GM18508 (cell line): Measurements from ENCODE around the gene SLC25A17.
"Not testable (repeated sequence)": the region's sequence is repeated elsewhere in the genome, so short reads cannot be mapped to it uniquely, and the experiment has no call there.

Source experiments
- ATAC-seq: cut with Tn5 transposase; IDR thresholded peaks from one replicate; pipeline ENCODE4 v1.9.1; 2021; ENCODE audit warnings: moderate number of reproducible peaks; ENCODE audit not compliant: insufficient read depth, unreplicated experiment

Gene SLC25A17

GRCh38 chr22:40759294-40759840 lies 59.8 kb downstream of the SLC25A17 start:
- ATAC-seq, result no peak

DNA sequence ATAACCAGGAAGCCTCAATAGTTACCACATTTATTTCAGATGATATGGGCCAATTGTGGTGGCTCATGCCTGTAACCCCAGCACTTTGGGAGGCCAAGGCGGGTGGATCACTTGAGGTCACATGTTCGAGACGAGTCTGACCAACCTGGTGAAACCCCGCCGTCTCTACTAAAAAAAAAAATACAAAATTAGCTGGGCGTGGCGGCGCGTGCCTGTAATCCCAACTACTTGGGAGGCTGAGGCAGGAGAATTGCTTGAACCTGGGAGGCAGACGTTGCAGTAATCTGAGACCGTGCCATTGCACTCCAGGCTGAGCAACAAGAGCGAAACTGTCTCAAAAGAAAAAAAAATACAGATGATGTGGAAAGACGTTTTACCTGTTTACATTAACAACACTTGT lies 60.3 kb downstream of the SLC25A17 start:
- ATAC-seq, result not testable (repeated sequence)

- ATAC-seq, result no peak
These were observed 60.8 kb downstream of the SLC25A17 start for GRCh38 chr22:40758390-40758789.

DNA sequence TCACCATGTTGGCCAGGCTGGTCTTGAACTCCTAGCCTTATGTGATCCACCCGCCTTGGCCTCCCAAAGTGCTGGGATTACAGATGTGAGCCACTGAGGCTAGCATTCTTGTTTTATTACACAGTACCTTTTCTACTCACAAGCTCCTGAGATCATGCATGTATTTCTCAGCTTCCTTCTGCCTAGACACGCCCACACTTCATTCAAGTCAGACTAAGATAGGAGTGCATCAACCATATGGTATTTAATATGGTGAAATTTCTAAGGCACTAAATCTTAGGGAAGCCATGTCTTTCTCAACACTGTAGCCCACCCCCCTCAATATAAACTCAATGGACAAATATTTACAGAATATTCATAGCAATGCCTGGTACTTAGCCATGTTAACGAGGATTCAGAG lies 62.1 kb downstream of the SLC25A17 start:
- no peak for ATAC-seq

- no peak for ATAC-seq
These were observed 66.0 kb downstream of the SLC25A17 start for GRCh38 chr22:40753114-40753513.

GRCh38 chr22:40751250-40751649 lies 67.9 kb downstream of the SLC25A17 start:
- ATAC-seq, result no peak

- ATAC-seq, result no peak
These were observed 69.3 kb downstream of the SLC25A17 start for GRCh38 chr22:40749829-40750228.

DNA sequence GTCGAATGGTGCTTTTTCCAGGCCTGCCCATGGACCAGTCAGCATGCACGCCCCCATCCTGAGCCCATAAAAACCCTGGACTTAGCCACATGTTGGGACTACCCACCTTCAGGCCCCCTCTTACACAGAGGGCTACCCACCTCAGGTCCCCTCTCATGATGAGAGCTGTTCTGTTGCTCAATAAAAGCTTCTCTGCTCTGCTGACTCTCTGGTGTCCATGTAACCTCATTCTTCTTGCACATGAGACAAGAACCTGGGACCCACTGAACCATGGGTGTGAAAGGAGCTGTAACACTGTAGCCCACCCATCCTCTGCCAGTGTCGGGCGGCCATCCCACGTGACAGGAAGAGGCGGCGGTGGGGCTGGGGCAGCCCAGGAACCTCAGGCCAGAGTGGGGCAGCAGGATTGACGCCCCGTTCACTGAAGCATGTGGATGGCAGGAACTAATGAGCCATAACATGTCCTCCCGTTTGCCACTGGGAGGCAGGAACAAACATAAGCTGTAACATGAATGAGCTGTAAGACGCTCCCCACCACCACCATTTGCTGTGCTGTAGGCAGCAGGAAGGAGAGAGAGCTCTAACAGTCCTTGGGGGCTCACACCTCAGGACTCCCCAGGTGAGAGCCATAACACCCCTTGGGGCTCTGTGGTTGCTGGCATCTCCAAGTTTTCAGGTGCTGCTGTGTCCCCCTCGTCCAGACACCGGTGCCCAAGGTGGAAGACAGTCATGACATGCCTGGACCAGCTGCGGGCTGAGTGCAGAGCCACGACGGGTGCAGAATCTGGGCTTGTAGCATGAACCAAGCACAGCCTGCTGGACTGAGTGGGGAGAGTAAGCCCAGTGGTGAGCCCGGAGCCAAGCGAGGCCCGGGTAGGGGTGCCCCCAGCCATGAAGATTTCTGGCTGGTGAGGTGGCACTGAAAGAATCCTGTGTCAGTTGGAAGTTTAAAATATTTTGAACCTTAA lies 70.5 kb downstream of the SLC25A17 start:
- no peak for ATAC-seq

GRCh38 chr22:40747361-40747760 lies 71.8 kb downstream of the SLC25A17 start:
- ATAC-seq, result no peak

- no peak for ATAC-seq
These were observed 72.5 kb downstream of the SLC25A17 start for GRCh38 chr22:40746428-40747220.

DNA sequence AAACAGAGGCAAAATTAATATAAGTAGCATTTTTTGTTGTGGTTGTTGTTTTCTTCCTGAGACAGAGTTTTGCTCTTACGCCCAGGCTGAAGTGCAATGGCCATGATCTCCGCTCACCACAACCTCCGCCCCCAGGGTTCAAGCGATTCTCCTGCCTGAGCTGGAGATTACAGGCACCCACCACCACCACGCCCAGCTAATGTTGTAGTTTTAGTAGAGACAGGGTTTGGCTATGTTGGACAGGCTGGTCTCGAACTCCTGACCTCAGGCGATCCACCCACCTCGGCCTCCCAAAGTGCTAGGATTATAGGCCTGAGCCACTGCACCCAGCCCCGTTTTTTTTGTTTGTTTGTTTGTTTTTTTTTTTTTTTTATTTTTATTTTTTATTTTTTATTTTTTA lies 75.4 kb downstream of the SLC25A17 start:
- ATAC-seq, result no peak

GRCh38 chr22:40741116-40741515 lies 78.0 kb downstream of the SLC25A17 start:
- ATAC-seq, result no peak

DNA sequence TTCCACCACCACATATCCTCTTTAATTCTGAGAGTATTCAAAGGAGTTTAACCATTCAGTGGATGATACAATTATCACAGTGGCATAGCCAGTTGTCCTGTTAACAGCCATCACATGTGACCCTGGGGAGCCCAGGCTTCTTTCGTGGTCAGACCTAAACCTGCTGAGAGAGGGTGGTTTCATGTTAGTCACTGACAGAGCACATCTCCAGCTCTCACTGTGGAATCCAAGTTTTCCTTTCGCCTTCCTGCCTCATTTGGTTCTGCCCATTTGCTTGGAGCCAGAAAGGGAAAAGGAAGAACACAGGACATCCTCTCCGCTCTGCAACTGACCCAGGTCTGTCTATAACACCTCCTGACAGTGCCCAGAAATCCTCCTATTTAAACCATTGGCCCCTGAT lies 79.4 kb downstream of the SLC25A17 start:
- ATAC-seq, result no peak

DNA sequence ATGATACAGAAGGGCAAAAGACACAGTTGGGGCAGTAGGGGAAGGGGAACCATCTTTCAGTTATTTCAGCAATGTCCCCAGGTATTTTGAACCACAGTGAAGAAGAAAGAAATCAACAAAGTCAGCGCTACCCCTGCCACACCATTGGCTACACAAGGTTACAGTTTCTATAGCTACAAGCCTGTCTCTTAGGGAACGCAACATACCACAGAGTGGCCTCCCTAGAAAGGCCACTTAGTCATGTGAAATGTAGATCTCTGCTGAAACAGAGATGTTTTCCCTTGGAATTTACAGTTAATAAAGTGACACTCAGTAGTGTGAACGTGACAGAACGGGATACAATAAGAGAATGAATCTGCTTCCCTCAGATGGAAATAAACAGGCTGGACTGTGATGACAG lies 85.2 kb downstream of the SLC25A17 start:
- no peak for ATAC-seq

DNA sequence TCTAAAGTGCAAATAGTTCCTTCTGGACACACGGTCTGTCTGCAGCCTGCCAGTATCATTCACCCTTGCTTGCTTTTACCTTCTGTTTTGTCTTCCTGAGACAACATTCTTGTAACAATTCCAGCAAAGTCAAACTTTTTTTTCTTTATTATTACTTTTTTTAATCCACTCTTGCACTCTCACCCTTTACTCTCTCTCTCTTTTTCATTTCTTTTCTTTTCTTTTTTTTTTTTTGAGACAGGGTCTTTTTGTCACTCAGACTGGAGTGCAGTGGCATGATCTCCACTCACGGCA lies 86.2 kb downstream of the SLC25A17 start:
- ATAC-seq, result no peak

- ATAC-seq, result no peak
These were observed 89.9 kb downstream of the SLC25A17 start for GRCh38 chr22:40729284-40729683.

DNA sequence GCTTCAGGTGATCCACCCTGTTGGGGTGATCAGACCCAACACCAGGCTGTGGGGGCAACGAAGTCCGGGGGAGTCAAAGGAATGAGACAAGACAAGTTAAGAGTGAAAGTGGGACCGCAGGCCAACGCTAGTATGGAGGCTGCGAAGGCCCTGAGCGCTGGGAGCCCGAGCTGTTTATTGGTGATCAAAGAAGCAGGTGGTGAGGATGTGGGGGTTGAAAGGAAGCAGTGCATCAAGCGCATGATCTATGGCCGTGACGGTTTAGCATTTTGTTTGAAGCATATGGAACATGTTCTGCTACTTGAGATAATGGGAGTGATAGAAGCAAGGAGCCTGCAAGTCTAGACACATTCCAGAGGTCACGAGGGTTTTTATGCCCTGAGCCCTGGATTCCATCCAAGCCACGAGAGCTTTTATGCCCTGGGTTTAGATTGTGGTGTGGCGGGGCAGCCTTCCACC lies 90.4 kb downstream of the SLC25A17 start:
- no peak for ATAC-seq

DNA sequence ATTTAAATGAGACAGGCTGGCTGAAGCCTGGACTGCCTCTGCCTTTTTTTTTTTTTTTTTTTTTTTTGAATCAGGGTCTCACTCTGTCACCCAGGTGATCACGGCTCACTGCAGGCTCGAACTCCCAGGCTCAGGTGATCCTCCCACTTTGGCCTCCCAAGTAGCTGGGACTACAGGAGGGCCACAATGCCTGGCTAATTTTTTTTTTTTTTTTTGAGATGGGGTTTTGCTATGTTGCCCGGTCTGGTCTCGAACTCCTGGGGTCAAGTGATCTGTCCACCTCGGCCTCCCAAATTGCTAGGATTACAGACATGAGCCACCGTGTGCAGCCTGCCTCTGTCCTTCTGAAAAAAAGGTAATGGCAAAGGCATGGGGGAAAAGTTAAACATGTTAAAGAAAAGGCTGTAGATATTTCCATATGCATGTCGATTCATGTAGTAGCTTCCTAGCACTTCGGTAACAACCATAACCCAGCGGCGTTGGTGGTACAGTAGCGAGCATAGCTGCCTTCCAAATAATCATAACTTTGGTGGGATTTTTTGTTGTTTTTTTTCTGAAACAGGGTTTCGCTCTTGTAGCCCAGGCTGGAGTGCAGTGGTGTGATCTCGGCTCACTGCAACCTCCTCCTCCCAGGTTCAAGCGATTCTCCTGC lies 91.1 kb downstream of the SLC25A17 start:
- ATAC-seq, result no peak

DNA sequence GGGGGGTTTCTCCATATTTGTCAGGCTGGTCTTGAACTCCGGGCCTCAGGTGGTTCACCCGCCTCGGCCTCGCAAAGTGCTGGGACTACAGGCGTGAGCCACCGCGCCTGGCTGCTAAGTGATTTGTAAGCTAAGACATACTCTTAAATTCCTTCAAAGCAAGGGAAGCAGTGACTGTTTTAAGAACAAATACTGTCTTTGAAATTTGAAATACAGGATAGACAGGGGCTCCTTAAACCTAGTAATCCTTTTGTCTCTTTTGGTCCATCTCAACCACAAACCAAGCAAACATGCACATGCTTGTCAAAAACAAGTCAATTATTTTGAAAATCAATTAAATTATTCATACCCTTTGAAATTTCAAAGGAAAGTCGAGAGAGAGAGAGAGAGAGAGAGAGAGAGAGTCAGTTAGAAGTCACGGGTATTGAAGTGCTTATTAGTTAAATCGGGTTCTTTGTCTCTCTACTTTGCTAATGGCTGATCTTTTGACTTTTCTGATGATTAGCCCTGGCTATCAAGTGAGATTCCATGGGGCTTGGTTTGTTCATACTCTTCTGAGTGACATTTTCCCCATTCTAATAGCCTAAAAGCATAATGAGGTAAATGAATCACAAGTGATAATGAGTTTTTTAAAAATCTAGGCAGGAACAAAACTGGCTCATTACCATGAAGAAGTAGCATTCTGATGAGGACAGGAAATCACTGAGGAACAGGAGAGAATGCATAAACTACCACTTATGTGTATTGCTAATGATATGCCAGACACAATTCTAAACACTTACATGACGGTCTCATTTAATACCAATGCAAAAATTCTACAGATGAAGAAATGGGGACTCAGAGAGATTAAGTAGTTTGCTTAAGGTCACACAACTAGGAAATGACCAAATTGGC lies 91.8 kb downstream of the SLC25A17 start:
- no peak for ATAC-seq

- ATAC-seq, result no peak
These were observed 92.6 kb downstream of the SLC25A17 start for GRCh38 chr22:40726514-40726913.
